ENCODE data around the gene OR8B12. TPM values are rescaled to one million over a fixed set of nuclear protein-coding genes. Genes with fewer than 3 reads are reported as not detected.

OR8B12 gene
- total RNA-seq, 6 experiments from 2014 or later: not detected

Small RNA genes within 50 kb of the gene (small RNA-seq; reads per million reads assigned to genes)
- 0 reads per million in 2 experiments for gene OR8A3P

Other genes starting within 250 kb of the OR8B12 start
- not detected for gene OR8D1, start 229.7 kb downstream of the OR8B12 start, total RNA-seq
- not detected for gene OR8D2, start 223.5 kb downstream of the OR8B12 start, total RNA-seq
- not detected for gene OR8B2, start 159.2 kb downstream of the OR8B12 start, total RNA-seq
- gene OR8B3, start 144.6 kb downstream of the OR8B12 start, total RNA-seq: not detected
- not detected for gene OR8B4, start 118.8 kb downstream of the OR8B12 start, total RNA-seq
- gene OR8B8, start 98.0 kb downstream of the OR8B12 start, total RNA-seq: not detected
- not detected for gene OR8A1, start 26.3 kb upstream of the OR8B12 start, total RNA-seq
- not detected for gene PANX3, start 67.8 kb upstream of the OR8B12 start, total RNA-seq
- gene TBRG1, start 79.2 kb upstream of the OR8B12 start, total RNA-seq: 10 to 100 TPM; 13.3 to 20.5 (median 17.9) TPM
- 10 to 100 TPM; 30.9 to 56.8 (median 35.6) TPM for gene SIAE, start 130.1 kb upstream of the OR8B12 start, total RNA-seq
- gene SPA17, start 130.2 kb upstream of the OR8B12 start, total RNA-seq: 1 to 10 TPM in 3 of 6 experiments, under 1 TPM in 3; 0.23 to 4.0 (median 1.2) TPM
- 1 to 10 TPM in 3 of 6 experiments, under 1 TPM in 2, not detected in 1; 0.43 to 4.6 (median 1.4) TPM for gene NRGN, start 196.3 kb upstream of the OR8B12 start, total RNA-seq
- 1 to 10 TPM in 2 of 6 experiments, under 1 TPM in 3, not detected in 1; 0.68 to 1.4 (median 0.83) TPM for gene VSIG2, start 208.6 kb upstream of the OR8B12 start, total RNA-seq
- gene ESAM, start 218.6 kb upstream of the OR8B12 start, total RNA-seq: 10 to 100 TPM in 3 of 6 experiments, 1 to 10 TPM in 3; 6.1 to 15.3 (median 9.7) TPM

Measured in right lobe of liver (tissue), 5 donors.